ENCODE measurements around the gene DMP1.

The DMP1 gene

GRCh38 chr4:87650938-87651337 is 858 bp downstream of the DMP1 start:
- H3K4me3 ChIP-seq (ENCODE audit: control insufficient read depth, low read depth, low read length) = no peak overlapping the region
- DNase-seq (ENCODE audit: low read depth) = no peak
- TF ChIP-seq CTCF (conservative IDR thresholded peaks at IDR 0.05; ENCODE audit: control insufficient read depth, insufficient read depth, low read depth, low read length) = no peak

GRCh38 chr4:87651941-87652340 is 1.9 kb downstream of the DMP1 start:
- H3K4me3 ChIP-seq (ENCODE audit: control insufficient read depth, low read depth, low read length) = no peak overlapping the region
- TF ChIP-seq CTCF (conservative IDR thresholded peaks at IDR 0.05; ENCODE audit: control insufficient read depth, insufficient read depth, low read depth, low read length) = no peak
- DNase-seq (ENCODE audit: low read depth) = peak; percentile 6

- DNase-seq (ENCODE audit: low read depth) = no peak
- no peak for TF ChIP-seq CTCF (conservative IDR thresholded peaks at IDR 0.05; ENCODE audit: control insufficient read depth, insufficient read depth, low read depth, low read length)
- no peak overlapping the region for H3K4me3 ChIP-seq (ENCODE audit: control insufficient read depth, low read depth, low read length)
Measured at GRCh38 chr4:87654487-87655044, 4.5 kb downstream of the DMP1 start.

GRCh38 chr4:87657525-87657924 is 7.4 kb downstream of the DMP1 start:
- peak; percentile 71 for DNase-seq (ENCODE audit: low read depth)
- H3K4me3 ChIP-seq (ENCODE audit: control insufficient read depth, low read depth, low read length) = no peak overlapping the region
- TF ChIP-seq CTCF (conservative IDR thresholded peaks at IDR 0.05; ENCODE audit: control insufficient read depth, insufficient read depth, low read depth, low read length) = no peak

DNA sequence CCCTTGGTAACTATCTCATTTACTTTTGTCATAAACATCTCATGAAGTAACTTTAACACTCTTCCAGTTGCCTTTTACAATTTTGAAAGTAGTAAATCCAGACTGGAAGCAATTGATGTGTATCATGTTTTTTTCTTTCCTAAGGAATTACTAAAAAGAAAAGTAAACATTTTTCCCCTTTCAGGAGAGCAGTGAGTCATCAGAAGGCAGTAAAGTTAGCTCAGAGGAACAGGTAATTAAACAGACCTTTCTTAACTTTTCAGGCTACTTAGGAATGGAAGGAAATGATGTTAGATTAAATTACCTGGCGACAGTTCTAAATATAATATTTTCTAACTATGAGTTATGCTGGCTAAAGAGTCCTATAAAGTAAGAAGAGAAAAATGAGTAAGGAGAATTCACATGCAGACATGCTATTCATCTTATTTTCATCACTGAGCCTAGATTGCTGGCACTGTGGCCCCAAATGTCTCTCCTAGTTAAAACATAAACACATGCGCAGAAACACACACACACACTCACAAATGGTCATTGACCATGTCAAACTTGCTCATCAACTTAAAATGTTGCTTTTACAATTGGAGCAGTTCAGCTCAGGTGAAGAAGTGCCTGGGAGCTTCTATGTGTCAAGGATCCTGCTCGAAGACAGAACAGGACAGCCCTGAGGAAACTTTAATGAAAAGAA is 9.3 kb downstream of the DMP1 start:
- no peak for TF ChIP-seq CTCF (conservative IDR thresholded peaks at IDR 0.05; ENCODE audit: control insufficient read depth, insufficient read depth, low read depth, low read length)
- H3K4me3 ChIP-seq (ENCODE audit: control insufficient read depth, low read depth, low read length) = no peak overlapping the region
- DNase-seq (ENCODE audit: low read depth) = peak; percentile 14

DNA sequence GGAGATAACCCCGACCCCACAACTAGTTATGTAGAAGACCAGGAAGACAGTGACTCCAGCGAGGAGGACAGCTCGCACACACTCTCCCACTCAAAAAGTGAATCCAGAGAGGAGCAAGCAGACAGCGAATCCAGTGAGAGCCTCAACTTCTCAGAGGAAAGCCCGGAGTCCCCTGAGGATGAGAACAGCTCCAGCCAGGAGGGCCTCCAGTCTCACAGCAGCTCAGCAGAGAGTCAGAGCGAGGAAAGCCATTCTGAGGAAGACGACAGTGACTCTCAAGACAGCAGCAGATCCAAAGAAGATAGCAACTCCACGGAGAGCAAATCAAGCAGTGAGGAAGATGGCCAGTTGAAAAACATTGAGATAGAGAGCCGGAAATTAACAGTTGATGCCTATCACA is 12.8 kb downstream of the DMP1 start:
- H3K4me3 ChIP-seq (ENCODE audit: control insufficient read depth, low read depth, low read length) = no peak overlapping the region
- TF ChIP-seq CTCF (conservative IDR thresholded peaks at IDR 0.05; ENCODE audit: control insufficient read depth, insufficient read depth, low read depth, low read length) = no peak
- DNase-seq (ENCODE audit: low read depth) = no peak
